Spleen (tissue), 11 donors: ENCODE data around the gene SULT1A3. TPM values are rescaled to one million over a fixed set of nuclear protein-coding genes. Genes with fewer than 3 reads are reported as not detected.
"Not testable (repeated sequence)": the region's sequence is repeated elsewhere in the genome, so short reads cannot be mapped to it uniquely, and the experiment has no call there.

Source experiments
- DNase-seq: peaks from one replicate; pipeline ENCODE4 v3.0.0-alpha.2; 2020
- H3K27ac ChIP-seq, 8 donors: fragments of 200-600 bp; sonication (generic) in 7 of 8; 1 replicate in 4 of 8; 2 replicates in 4 of 8; pipeline versions ENCODE4 v1.5.0 to v1.8.0; 2016 to 2021; ENCODE audit warnings: inconsistent platforms in 4 of 8, mild to moderate bottlenecking in 4 of 8, moderate library complexity in 1 of 8
- H3K27me3 ChIP-seq, 7 donors: fragments of 200-600 bp; sonication (generic) in 6 of 7; replicated peaks in 1 of 7; 1 replicate in 4 of 7; 2 replicates in 3 of 7; pipeline versions ENCODE4 v1.5.0 to v1.8.0; 2016 to 2021; ENCODE audit warnings: inconsistent platforms in 3 of 7, mild to moderate bottlenecking in 1 of 7
- H3K36me3 ChIP-seq, 6 donors: fragments of 200-600 bp; sonication (generic) in 5 of 6; 1 replicate in 4 of 6; 2 replicates in 2 of 6; pipeline versions ENCODE4 v1.5.0 to v1.8.0; 2016 to 2021; ENCODE audit warnings: inconsistent platforms in 2 of 6
- H3K4me1 ChIP-seq, 6 donors: fragments of 200-600 bp; sonication (generic) in 5 of 6; 1 replicate in 3 of 6; 2 replicates in 3 of 6; pipeline versions ENCODE4 v1.5.0 to v1.8.0; 2016 to 2021; ENCODE audit warnings: inconsistent platforms in 3 of 6
- H3K4me3 ChIP-seq, 8 donors: fragments of 200-600 bp; sonication (generic) in 7 of 8; 1 replicate in 4 of 8; 2 replicates in 4 of 8; pipeline versions ENCODE4 v1.5.0 to v1.8.0; 2016 to 2021; ENCODE audit warnings: inconsistent platforms in 4 of 8, mild to moderate bottlenecking in 4 of 8, moderate library complexity in 2 of 8
- H3K9me3 ChIP-seq, 8 donors: fragments of 200-600 bp; sonication (generic) in 7 of 8; 1 replicate in 4 of 8; 2 replicates in 4 of 8; pipeline versions ENCODE4 v1.5.0 to v1.8.0; 2016 to 2021; ENCODE audit warnings: inconsistent platforms in 4 of 8
- WGBS, 5 donors: extraction: QIAGEN DNeasy Blood & Tissue Kit in 3 of 5; methylation state at CpG; one replicate each; pipeline versions ENCODE4 v1.1.5 to v1.1.7; 2013 to 2018; 5-methylcytosine and 5-hydroxymethylcytosine counted together
- intact Hi-C: fragments of 100-400 bp; cut with DNase I; formaldehyde crosslinking; loops from one replicate; pipeline ENCODE4 v1.15.0; 2023; ENCODE audit warnings: low total_unique reads
- polyA plus RNA-seq, 3 donors: library from polyadenylated mRNA; stranded (reverse); fragments of 200-250 nt; gene quantifications; one replicate each; pipeline ENCODE4 v1.2.1, GENCODE V29; 2013
- small RNA-seq, 4 donors: library from RNA; depleted of rRNA; stranded (forward); fragments of <200 nt; gene quantifications; one replicate each; pipeline ENCODE3, GENCODE V24; 2016
- total RNA-seq, 7 donors: library from RNA; depleted of rRNA in 3 of 7; stranded (reverse); fragments of >200 nt in 3 of 7; fragmentation: NEBNext Ultra II Directional in 4 of 7; extraction: Animal tissue kit (Norgen Biotek cat#: 25700) in 4 of 7; gene quantifications; one replicate each; pipeline versions ENCODE4 v1.1.0 to v1.2.1, GENCODE V29; 2016 to 2021
- donor health status: healthy with polysubstance abuse.
- donor health status: DM: no; HTN: no; CAD: no; lungs with moderate emphysema.
- donor health status: DM: no; HTN: no; CAD: no.
- donor health status: Bipolar disorder and iron deficiency.
- donor health status: healthy.
- donor health status: DM: no; HTN: no; CAD: no.
- donor health status: DM: yes; HTN: yes; CAD: no.

SULT1A3 gene
- total and polyA plus RNA-seq, 10 donors: 15.1 to 120 (median 28.3) TPM

- H3K36me3 ChIP-seq, H3K27me3 ChIP-seq, H3K4me1 ChIP-seq, DNase-seq, H3K4me3 ChIP-seq, H3K27ac ChIP-seq, intact Hi-C loops, H3K9me3 ChIP-seq: not testable (repeated sequence)
- WGBS, 5 donors: 17 to 33% (median 24%) methylated on average over 1 to 2 of the region's 9 CpGs; no CpG with 5 or more reads in 1 of the 5 donors
These were observed 8.1 kb downstream of the SULT1A3 start for GRCh38 chr16:30207063-30207704.

DNA sequence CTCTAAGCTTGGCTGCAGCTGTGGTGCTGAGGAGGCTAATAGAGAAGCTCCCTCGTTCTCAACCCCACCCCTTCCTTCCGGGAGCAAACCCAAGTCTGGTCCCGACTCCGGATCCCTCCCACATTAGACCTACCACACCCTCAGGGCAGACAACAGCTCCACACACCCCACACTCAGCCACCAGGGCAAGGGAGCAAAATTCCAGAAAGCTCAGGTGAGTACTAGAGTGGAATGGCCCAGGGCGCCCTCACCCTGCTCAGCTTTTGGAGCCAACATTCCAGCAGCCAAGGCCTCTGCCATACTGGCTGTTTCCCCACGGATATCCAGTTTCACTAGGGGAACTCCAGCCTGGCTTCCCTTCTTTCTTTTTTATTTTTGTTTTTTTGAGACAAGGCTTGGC lies 10.0 kb downstream of the SULT1A3 start:
- intact Hi-C loops, H3K4me3 ChIP-seq, H3K27me3 ChIP-seq, H3K4me1 ChIP-seq, H3K9me3 ChIP-seq, H3K36me3 ChIP-seq: not testable (repeated sequence)
- WGBS, 5 donors: 10 to 16% (median 13%) methylated on average over 4 of the region's 6 CpGs; no CpG with 5 or more reads in 1 of the 5 donors
- H3K27ac ChIP-seq: peak overlapping the region in 1 of 8 donors; percentile 43
- peak; percentile 82 for DNase-seq

DNA sequence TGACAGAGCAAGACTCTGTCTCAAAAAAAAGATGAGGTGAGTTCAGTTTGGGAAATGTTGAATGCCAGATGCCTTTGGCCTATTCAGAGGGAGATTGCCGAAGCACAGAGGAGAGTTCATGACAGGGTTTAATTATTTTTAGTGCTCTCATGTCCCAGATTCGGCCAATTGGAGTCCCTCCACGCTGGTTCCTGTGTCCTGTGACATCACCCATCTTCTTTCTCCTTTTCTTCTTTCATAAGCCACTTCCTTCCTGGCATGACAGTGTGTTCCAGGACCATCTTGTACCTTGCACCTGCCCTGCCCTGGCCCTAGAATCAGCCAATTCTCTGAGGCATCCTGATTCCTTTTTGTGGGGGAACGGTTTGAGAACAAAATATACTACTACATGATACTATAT lies 12.4 kb downstream of the SULT1A3 start:
- H3K4me3 ChIP-seq, DNase-seq, intact Hi-C loops, H3K36me3 ChIP-seq, H3K4me1 ChIP-seq, H3K9me3 ChIP-seq, H3K27me3 ChIP-seq, H3K27ac ChIP-seq: not testable (repeated sequence)
- WGBS, 5 donors: no CpG with 5 or more reads among the region's 4 CpGs

DNA sequence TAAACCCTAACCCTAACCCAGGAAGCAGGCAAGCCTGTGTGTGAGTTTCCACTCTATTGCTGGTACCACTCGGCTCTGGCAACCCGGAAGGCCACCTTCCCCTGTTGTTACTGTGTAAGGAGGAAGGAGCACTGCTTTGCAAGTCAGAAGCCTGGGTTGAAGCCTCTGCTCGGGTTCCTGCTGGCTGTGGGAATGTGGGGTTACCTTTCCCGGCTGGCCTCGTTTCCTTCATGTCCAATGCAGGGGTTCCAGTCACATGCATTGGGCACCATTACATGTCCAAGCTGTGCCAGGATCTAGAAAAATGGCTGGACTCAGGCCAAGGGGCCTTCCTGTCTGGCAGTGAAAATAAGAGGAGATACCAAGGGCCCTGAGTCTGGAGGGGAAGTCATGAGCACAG lies 18.0 kb downstream of the SULT1A3 start:
- intact Hi-C loops, H3K36me3 ChIP-seq, H3K4me1 ChIP-seq, H3K27me3 ChIP-seq, H3K4me3 ChIP-seq, H3K27ac ChIP-seq, H3K9me3 ChIP-seq: not testable (repeated sequence)
- WGBS, 5 donors: 55 to 100% (median 80%) methylated on average over 1 to 3 of the region's 5 CpGs; no CpG with 5 or more reads in 1 of the 5 donors
- DNase-seq: peak; percentile 41

DNA sequence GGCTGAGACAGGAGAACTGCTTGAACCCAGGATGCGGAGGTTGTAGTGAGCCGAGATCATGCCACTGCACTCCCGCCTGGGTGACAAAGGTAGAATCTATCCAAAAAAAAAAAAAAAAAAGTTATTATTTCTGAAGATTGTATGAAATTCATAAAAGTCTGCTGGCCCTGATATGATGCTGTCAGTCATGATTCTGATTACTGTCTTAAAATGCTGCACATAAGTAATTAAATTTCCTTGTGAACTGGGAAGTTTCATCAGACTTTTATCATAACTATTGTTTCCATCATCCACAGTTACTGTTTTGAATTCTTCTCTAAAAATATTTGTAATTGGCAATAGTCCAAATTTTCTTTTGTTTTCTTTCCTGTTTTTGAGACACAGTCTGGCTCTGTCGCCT lies 49.3 kb downstream of the SULT1A3 start, which contains the start of gene NPIPB13:
Gene NPIPB13, minus strand, starts transcription at position 101 of the 400 bp plus-strand sequence. CDS start 2,906 bp downstream, outside the sequence.
- DNase-seq, H3K36me3 ChIP-seq, intact Hi-C loops, H3K9me3 ChIP-seq, H3K27me3 ChIP-seq, H3K27ac ChIP-seq, H3K4me3 ChIP-seq, H3K4me1 ChIP-seq: not testable (repeated sequence)
- no CpG with 5 or more reads among the region's 4 CpGs for WGBS, 5 donors

Small RNAs within 50 kb of the gene (small RNA-seq; reads per million reads assigned to genes)
- 0 reads per million in 4 donors for gene AC106782.4

Other genes starting within 250 kb of the SULT1A3 start
- gene TMEM219, start 237.2 kb upstream of the SULT1A3 start, total RNA-seq: 100 to 1,000 TPM in 5 of 7 donors, 10 to 100 TPM in 2; 89.3 to 135 (median 107) TPM
- gene TMEM219, start 237.2 kb upstream of the SULT1A3 start, polyA plus RNA-seq: 100 to 1,000 TPM; 144 to 191 (median 155) TPM
- gene TAOK2, start 225.4 kb upstream of the SULT1A3 start, total RNA-seq: 10 to 100 TPM; 60.0 to 96.5 (median 78.6) TPM
- gene TAOK2, start 225.4 kb upstream of the SULT1A3 start, polyA plus RNA-seq: 10 to 100 TPM; 13.2 to 52.0 (median 18.5) TPM
- 10 to 100 TPM in 6 of 7 donors, 1 to 10 TPM in 1; 10.0 to 17.7 (median 13.4) TPM for gene HIRIP3, start 203.6 kb upstream of the SULT1A3 start, total RNA-seq
- 10 to 100 TPM; 12.5 to 16.1 (median 15.5) TPM for gene HIRIP3, start 203.6 kb upstream of the SULT1A3 start, polyA plus RNA-seq
- 10 to 100 TPM; 62.6 to 89.5 (median 72.6) TPM for gene INO80E, start 203.0 kb upstream of the SULT1A3 start, total RNA-seq
- 10 to 100 TPM; 47.9 to 93.3 (median 57.1) TPM for gene INO80E, start 203.0 kb upstream of the SULT1A3 start, polyA plus RNA-seq
- gene DOC2A, start 188.2 kb upstream of the SULT1A3 start, total RNA-seq: 1 to 10 TPM in 6 of 7 donors, under 1 TPM in 1; 0.74 to 4.2 (median 2.5) TPM
- gene DOC2A, start 188.2 kb upstream of the SULT1A3 start, polyA plus RNA-seq: 1 to 10 TPM; 2.0 to 4.8 (median 2.3) TPM
- gene C16orf92, start 176.1 kb upstream of the SULT1A3 start, total RNA-seq: not detected
- gene C16orf92, start 176.1 kb upstream of the SULT1A3 start, polyA plus RNA-seq: not detected
- gene TLCD3B, start 168.0 kb upstream of the SULT1A3 start, total RNA-seq: not detected
- gene TLCD3B, start 168.0 kb upstream of the SULT1A3 start, polyA plus RNA-seq: under 1 TPM in 2 of 3 donors, not detected in 1; 0.09 to 0.10 TPM
- 100 to 1,000 TPM; 579 to 880 (median 622) TPM for gene ALDOA, start 133.5 kb upstream of the SULT1A3 start, total RNA-seq
- gene ALDOA, start 133.5 kb upstream of the SULT1A3 start, polyA plus RNA-seq: 100 to 1,000 TPM; 424 to 551 (median 496) TPM
- 10 to 100 TPM; 43.9 to 88.6 (median 74.8) TPM for gene PPP4C, start 123.3 kb upstream of the SULT1A3 start, total RNA-seq
- 100 to 1,000 TPM in 1 of 3 donors, 10 to 100 TPM in 2; 73.0 to 128 (median 91.1) TPM for gene PPP4C, start 123.3 kb upstream of the SULT1A3 start, polyA plus RNA-seq
- gene TBX6, start 107.3 kb upstream of the SULT1A3 start, total RNA-seq: 1 to 10 TPM in 5 of 7 donors, under 1 TPM in 1, not detected in 1; 0.66 to 3.4 (median 2.2) TPM
- 1 to 10 TPM; 1.4 to 2.2 (median 1.6) TPM for gene TBX6, start 107.3 kb upstream of the SULT1A3 start, polyA plus RNA-seq
- 100 to 1,000 TPM; 108 to 208 (median 127) TPM for gene YPEL3, start 103.0 kb upstream of the SULT1A3 start, total RNA-seq
- gene YPEL3, start 103.0 kb upstream of the SULT1A3 start, polyA plus RNA-seq: 100 to 1,000 TPM; 152 to 234 (median 223) TPM
- 10 to 100 TPM in 4 of 7 donors, 1 to 10 TPM in 3; 4.3 to 15.2 (median 10.2) TPM for gene GDPD3, start 85.7 kb upstream of the SULT1A3 start, total RNA-seq
- 10 to 100 TPM in 2 of 3 donors, 1 to 10 TPM in 1; 5.1 to 18.0 (median 14.5) TPM for gene GDPD3, start 85.7 kb upstream of the SULT1A3 start, polyA plus RNA-seq
- 100 to 1,000 TPM in 1 of 7 donors, 10 to 100 TPM in 6; 42.3 to 117 (median 93.0) TPM for gene MAPK3, start 76.0 kb upstream of the SULT1A3 start, total RNA-seq
- gene MAPK3, start 76.0 kb upstream of the SULT1A3 start, polyA plus RNA-seq: 10 to 100 TPM; 28.3 to 61.4 (median 32.8) TPM
- gene CORO1A, start 15.7 kb upstream of the SULT1A3 start, total RNA-seq: 100 to 1,000 TPM; 346 to 602 (median 413) TPM
- 100 to 1,000 TPM; 667 to 757 (median 675) TPM for gene CORO1A, start 15.7 kb upstream of the SULT1A3 start, polyA plus RNA-seq
- gene BOLA2B, start 5.6 kb upstream of the SULT1A3 start, total RNA-seq: 100 to 1,000 TPM in 4 of 7 donors, 10 to 100 TPM in 3; 51.0 to 391 (median 105) TPM
- gene BOLA2B, start 5.6 kb upstream of the SULT1A3 start, polyA plus RNA-seq: 100 to 1,000 TPM; 262 to 413 (median 307) TPM
- 10 to 100 TPM; 49.0 to 91.4 (median 67.6) TPM for gene SLX1A, start 5.4 kb upstream of the SULT1A3 start, total RNA-seq
- 10 to 100 TPM; 73.6 to 77.2 (median 75.1) TPM for gene SLX1A, start 5.4 kb upstream of the SULT1A3 start, polyA plus RNA-seq
- 10 to 100 TPM in 3 of 7 donors, 1 to 10 TPM in 4; 2.7 to 41.9 (median 6.8) TPM for gene NPIPB13, start 49.2 kb downstream of the SULT1A3 start, total RNA-seq
- 1 to 10 TPM; 3.9 to 7.8 (median 4.9) TPM for gene NPIPB13, start 49.2 kb downstream of the SULT1A3 start, polyA plus RNA-seq
- 10 to 100 TPM; 33.9 to 60.0 (median 55.8) TPM for gene CD2BP2, start 156.1 kb downstream of the SULT1A3 start, total RNA-seq
- 10 to 100 TPM; 27.8 to 42.9 (median 42.9) TPM for gene CD2BP2, start 156.1 kb downstream of the SULT1A3 start, polyA plus RNA-seq
- gene TBC1D10B, start 171.2 kb downstream of the SULT1A3 start, total RNA-seq: 10 to 100 TPM; 32.5 to 50.4 (median 45.8) TPM
- 10 to 100 TPM; 17.3 to 33.3 (median 22.5) TPM for gene TBC1D10B, start 171.2 kb downstream of the SULT1A3 start, polyA plus RNA-seq
- 1 to 10 TPM in 1 of 7 donors, not detected in 6; 1.4 TPM for gene MYL11, start 175.5 kb downstream of the SULT1A3 start, total RNA-seq
- gene MYL11, start 175.5 kb downstream of the SULT1A3 start, polyA plus RNA-seq: 1 to 10 TPM; 2.7 to 4.3 (median 2.8) TPM
- gene SEPTIN1, start 183.3 kb downstream of the SULT1A3 start, total RNA-seq: 100 to 1,000 TPM in 1 of 7 donors, 10 to 100 TPM in 6; 38.5 to 105 (median 72.4) TPM
- gene SEPTIN1, start 183.3 kb downstream of the SULT1A3 start, polyA plus RNA-seq: 100 to 1,000 TPM; 154 to 199 (median 179) TPM
- 10 to 100 TPM in 3 of 7 donors, 1 to 10 TPM in 4; 7.1 to 10.4 (median 9.5) TPM for gene ZNF48, start 196.2 kb downstream of the SULT1A3 start, total RNA-seq
- gene ZNF48, start 196.2 kb downstream of the SULT1A3 start, polyA plus RNA-seq: 1 to 10 TPM; 2.7 to 5.7 (median 3.5) TPM
- 10 to 100 TPM in 1 of 7 donors, 1 to 10 TPM in 6; 2.2 to 10.2 (median 3.1) TPM for gene ZNF771, start 208.4 kb downstream of the SULT1A3 start, total RNA-seq
- 1 to 10 TPM; 2.3 to 3.7 (median 3.1) TPM for gene ZNF771, start 208.4 kb downstream of the SULT1A3 start, polyA plus RNA-seq
- gene DCTPP1, start 230.8 kb downstream of the SULT1A3 start, total RNA-seq: 10 to 100 TPM; 17.6 to 36.3 (median 28.6) TPM
- gene DCTPP1, start 230.8 kb downstream of the SULT1A3 start, polyA plus RNA-seq: 10 to 100 TPM; 25.5 to 49.1 (median 41.9) TPM
- gene SEPHS2, start 246.6 kb downstream of the SULT1A3 start, total RNA-seq: 10 to 100 TPM; 35.5 to 54.7 (median 43.7) TPM
- gene SEPHS2, start 246.6 kb downstream of the SULT1A3 start, polyA plus RNA-seq: 10 to 100 TPM; 42.4 to 56.0 (median 49.5) TPM